ENCODE results near the gene CORO6. TPM values are rescaled to one million over a fixed set of nuclear protein-coding genes. Genes with fewer than 3 reads are reported as not detected.

CORO6 gene
- total and polyA plus RNA-seq, 12 donors: 53.2 to 262 (median 90.9) TPM

- 50 to 53% methylated on average over 1 of the region's 1 CpG for WGBS, 2 donors
- no peak for TF ChIP-seq CTCF (IDR thresholded peaks at IDR 0.05)
- peaks cover 42 to 80% (median 77%) of the 10 kb centered on the region in 9 donors for H3K4me1 ChIP-seq
Observed at GRCh38 chr17:29643817-29644160, 21.1 kb upstream of the CORO6 start.

GRCh38 chr17:29642171-29642611 is 19.5 kb upstream of the CORO6 start:
- DNase-seq: no peak
- intact Hi-C loops (cut with DNase I): loop anchor here in 7 of 10 donors (2.0 to 5.0 kb wide), 4 partner anchors 105 to 290 kb away; partner anchors contain the start of gene SSH2 (in 1 of the 7)
- Histone ChIP-seq H3K27ac (peak overlapping the region; percentile 68 to 86 (median 76)), H3K4me3 (no peak overlapping the region), H3K4me1 (peaks cover 42 to 83% (median 77%) of the 10 kb centered on the region in 9 donors), H3K27me3 (no peaks in the 10 kb centered on the region), H3K9me3 (no peaks in the 10 kb centered on the region), H3K36me3 (peaks cover 0 to 58% (median under 1%) of the 10 kb centered on the region in 9 donors)
- no peak for ATAC-seq
- WGBS, 2 donors: 49 to 59% methylated on average over 2 of the region's 2 CpGs
- no peak for TF ChIP-seq CTCF (IDR thresholded peaks at IDR 0.05)

More at GRCh38 chr17:29643817-29644160, 21.1 kb upstream of the CORO6 start:
- H3K27me3 ChIP-seq: no peaks in the 10 kb centered on the region
- peak overlapping the region; percentile 68 to 86 (median 76) for H3K27ac ChIP-seq
- ATAC-seq (no peak), DNase-seq (no peak)
- H3K4me3 ChIP-seq: no peak overlapping the region
- H3K36me3 ChIP-seq: peaks cover 0 to 67% (median 7%) of the 10 kb centered on the region in 9 donors
- intact Hi-C loops (cut with DNase I): loop anchor here in 7 of 10 donors (2.0 to 5.0 kb wide), 5 partner anchors 104 to 289 kb away; partner anchors contain the start of gene SSH2 (in 1 of the 7)
- H3K9me3 ChIP-seq: no peaks in the 10 kb centered on the region

GRCh38 chr17:29640981-29641642 is 18.4 kb upstream of the CORO6 start:
- peak in 1 of 2 donors; percentile 35 for DNase-seq
- intact Hi-C loops (cut with DNase I): loop anchor here in 6 of 10 donors (2.0 to 5.0 kb wide), 4 partner anchors 106 to 291 kb away; partner anchors contain the start of gene SSH2 (in 1 of the 6)
- no peaks in the 10 kb centered on the region for H3K9me3 ChIP-seq
- H3K4me3 ChIP-seq: no peak overlapping the region
- peak overlapping the region; percentile 26 to 86 (median 74) for H3K27ac ChIP-seq
- ATAC-seq: peak in 4 of 8 donors; percentile 5 to 24 (median 12)
- 39 to 42% methylated on average over 7 of the region's 7 CpGs for WGBS, 2 donors
- peaks cover 0 to 58% (median 4%) of the 10 kb centered on the region in 9 donors for H3K36me3 ChIP-seq
- no peak for TF ChIP-seq CTCF (IDR thresholded peaks at IDR 0.05)
- no peaks in the 10 kb centered on the region for H3K27me3 ChIP-seq
- peaks cover 40 to 77% (median 73%) of the 10 kb centered on the region in 9 donors for H3K4me1 ChIP-seq

GRCh38 chr17:29640413-29640812 is 17.7 kb upstream of the CORO6 start:
- WGBS, 2 donors: 15 to 26% methylated on average over 2 of the region's 2 CpGs
- peaks cover 0 to 61% (median 11%) of the 10 kb centered on the region in 9 donors for H3K36me3 ChIP-seq
- peaks cover 36 to 70% (median 66%) of the 10 kb centered on the region in 9 donors for H3K4me1 ChIP-seq
- peak overlapping the region in 1 of 10 donors; percentile 9 for H3K4me3 ChIP-seq
- ATAC-seq (peak in 6 of 8 donors; percentile 21 to 48 (median 38)), DNase-seq (peak in 1 of 2 donors; percentile 23)
- peak overlapping the region; percentile 37 to 86 (median 74) for H3K27ac ChIP-seq
- no peaks in the 10 kb centered on the region for H3K9me3 ChIP-seq
- H3K27me3 ChIP-seq: no peaks in the 10 kb centered on the region
- TF ChIP-seq CTCF (IDR thresholded peaks at IDR 0.05): no peak
- intact Hi-C loops (cut with DNase I): loop anchor here in 6 of 10 donors (2.0 to 5.0 kb wide), 4 partner anchors 107 to 292 kb away; partner anchors contain the start of gene SSH2 (in 1 of the 6)
